ENCODE data around the gene RBCK1.
"Not testable (repeated sequence)": the region's sequence is repeated elsewhere in the genome, so short reads cannot be mapped to it uniquely, and the experiment has no call there.

Gene RBCK1

DNA sequence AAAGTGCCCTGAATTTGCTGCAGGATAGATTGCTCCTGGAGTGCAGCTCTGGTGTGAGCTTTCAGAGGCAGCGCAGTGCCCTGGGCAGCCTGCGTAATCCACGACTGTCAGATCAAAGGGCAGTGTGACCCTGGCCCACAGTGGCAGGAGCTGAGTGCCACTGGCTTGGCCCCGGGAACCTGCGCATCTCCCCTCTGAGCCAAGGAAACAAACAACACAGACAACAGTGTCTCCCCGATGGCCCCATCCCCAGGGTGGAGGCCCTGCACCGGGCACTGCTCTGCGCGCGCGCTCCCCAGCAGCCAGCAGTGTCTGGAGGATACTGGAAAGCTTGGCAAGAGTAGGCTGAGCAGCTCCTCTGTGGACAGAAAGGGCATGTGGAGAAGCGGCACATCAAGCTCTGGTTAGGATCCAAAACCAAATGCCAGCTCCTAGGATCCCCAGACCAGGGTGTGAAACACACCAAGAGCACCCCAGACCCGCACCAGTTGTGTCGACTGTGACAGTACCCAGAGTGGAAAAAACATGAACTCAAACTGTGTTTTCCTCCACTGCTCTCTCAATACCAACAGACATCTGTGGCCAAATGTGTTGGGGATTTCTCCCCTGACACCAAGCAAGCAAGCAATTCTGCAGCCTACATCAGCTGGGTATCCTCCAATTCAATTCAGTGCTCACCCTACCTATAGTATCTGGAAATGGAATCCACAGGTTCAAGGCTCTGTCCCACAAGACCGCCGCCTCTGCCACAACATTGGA is 26.7 kb downstream of the RBCK1 start:
- no peak for DNase-seq (ENCODE audit: low read depth in 2 of 2, low spot score in 1 of 2)

- DNase-seq (ENCODE audit: low read depth in 2 of 2, low spot score in 1 of 2): no peak
These were observed 27.5 kb downstream of the RBCK1 start for GRCh38 chr20:435558-435957.

DNA sequence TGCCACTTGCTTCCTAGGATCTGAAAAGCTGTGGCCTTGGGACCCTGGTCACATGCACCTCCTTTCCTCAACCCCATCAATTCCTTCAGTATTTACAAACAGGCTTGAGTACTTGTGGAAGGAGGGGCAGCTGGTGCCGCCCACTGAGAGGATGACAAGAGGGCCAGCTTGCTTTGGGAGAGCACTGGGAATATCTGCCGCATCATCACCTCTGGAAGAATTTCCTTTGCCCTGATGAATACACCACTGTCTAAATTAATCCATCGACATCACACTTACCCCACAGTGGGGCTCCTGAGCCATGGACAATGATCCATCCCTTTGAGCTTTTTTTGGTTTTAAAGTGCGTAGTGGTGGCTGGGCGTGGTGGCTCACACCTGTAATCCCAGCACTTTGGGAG is 28.4 kb downstream of the RBCK1 start:
- DNase-seq (ENCODE audit: low read depth in 2 of 2, low spot score in 1 of 2): no peak

GRCh38 chr20:437787-438486 is 29.8 kb downstream of the RBCK1 start:
- DNase-seq (ENCODE audit: low read depth in 2 of 2, low spot score in 1 of 2): no peak

DNA sequence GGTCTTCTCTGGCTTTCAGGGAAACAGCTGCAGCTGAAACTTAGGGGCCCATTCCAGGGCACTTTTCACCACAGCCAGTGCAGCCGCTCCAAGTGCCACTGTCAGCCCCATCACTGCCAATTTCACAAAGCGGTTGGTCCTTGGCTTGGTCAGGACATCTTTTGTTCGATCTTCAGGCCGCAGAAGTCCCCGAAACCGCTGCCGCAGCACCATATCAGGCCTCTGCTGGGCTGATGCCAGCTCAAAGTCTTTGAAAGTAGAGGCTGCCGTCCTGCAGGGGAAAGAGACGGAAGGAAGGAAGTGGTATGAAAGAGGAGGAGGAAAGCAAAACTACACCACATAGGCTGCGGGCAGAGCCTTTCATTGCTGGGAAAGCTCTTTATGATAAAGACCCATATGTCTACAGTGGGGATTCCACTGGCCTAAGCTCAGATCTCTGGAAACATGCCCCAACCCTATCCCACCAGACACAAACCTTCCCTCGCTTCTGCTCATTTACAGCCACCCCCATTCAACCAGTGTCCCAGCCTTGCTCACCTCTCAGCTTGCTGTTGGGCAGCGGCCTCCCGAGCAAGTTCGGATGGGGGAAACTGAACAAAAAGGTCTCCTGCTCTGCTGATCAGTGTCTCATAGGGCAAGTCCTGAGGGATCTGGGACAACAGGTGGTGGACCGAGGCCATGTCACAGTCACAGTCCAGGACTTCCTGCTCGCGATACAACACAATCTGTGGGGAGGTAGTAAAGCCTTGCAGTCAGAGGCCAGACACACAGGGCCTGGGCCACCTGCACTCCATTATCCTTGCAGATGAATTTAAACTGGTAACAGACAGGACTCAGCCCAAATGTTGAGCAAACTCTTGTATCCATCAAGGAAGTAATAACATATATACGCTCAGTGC is 30.7 kb downstream of the RBCK1 start:
- peak in 1 of 2 donors; percentile 40 for DNase-seq (ENCODE audit: low read depth in 2 of 2, low spot score in 1 of 2)

GRCh38 chr20:440148-440547 is 32.0 kb downstream of the RBCK1 start:
- DNase-seq (ENCODE audit: low read depth in 2 of 2, low spot score in 1 of 2): no peak

DNA sequence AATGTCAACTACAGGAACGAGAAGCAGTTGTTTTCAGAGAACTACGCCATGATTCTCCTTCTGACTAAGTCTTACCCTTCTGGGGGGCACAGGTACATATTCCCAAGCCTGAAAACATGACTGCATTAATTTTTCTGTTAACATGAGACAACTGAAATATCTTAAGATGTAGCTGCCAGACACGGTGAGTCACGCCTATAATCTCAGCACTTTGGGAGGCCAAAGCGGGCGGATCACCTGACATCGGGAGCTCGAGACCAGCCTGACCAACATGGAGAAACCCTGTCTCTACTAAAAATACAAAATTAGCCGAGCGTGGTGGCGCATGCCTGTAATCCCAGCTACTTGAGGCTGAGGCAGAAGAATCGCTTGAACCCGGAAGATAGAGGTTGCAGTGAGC is 32.5 kb downstream of the RBCK1 start:
- no peak for DNase-seq (ENCODE audit: low read depth in 2 of 2, low spot score in 1 of 2)

DNA sequence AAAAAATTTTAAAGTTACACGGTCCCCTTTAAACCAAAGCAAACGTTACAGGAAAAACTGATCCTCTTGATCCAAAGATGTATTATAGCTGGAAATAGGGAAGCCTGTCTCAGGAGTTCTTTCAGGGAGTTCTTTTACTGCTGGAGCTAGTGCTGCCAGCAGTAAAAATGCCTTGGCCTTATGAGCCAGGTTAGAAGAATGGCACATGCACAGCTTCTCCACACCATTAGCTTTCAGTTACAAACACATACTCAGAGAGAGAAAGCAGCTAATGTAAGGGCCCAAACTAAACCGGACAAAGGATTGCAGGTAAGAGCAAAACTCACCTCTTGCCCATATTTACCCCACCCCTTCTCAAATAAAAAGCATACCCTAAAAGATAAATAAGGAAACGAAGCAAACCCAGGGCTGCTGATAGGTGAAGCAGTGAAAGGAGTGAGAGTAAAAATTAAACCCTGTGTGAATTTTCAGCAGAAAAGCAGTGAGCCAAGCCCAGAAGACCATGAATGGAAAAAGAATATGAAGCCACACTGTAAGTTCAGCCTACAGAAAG is 35.2 kb downstream of the RBCK1 start:
- DNase-seq (ENCODE audit: low read depth in 2 of 2, low spot score in 1 of 2): no peak

- no peak for DNase-seq (ENCODE audit: low read depth in 2 of 2, low spot score in 1 of 2)
These were observed 36.0 kb downstream of the RBCK1 start for GRCh38 chr20:444117-444516.

GRCh38 chr20:444862-445426 is 36.8 kb downstream of the RBCK1 start:
- no peak for DNase-seq (ENCODE audit: low read depth in 2 of 2, low spot score in 1 of 2)

DNA sequence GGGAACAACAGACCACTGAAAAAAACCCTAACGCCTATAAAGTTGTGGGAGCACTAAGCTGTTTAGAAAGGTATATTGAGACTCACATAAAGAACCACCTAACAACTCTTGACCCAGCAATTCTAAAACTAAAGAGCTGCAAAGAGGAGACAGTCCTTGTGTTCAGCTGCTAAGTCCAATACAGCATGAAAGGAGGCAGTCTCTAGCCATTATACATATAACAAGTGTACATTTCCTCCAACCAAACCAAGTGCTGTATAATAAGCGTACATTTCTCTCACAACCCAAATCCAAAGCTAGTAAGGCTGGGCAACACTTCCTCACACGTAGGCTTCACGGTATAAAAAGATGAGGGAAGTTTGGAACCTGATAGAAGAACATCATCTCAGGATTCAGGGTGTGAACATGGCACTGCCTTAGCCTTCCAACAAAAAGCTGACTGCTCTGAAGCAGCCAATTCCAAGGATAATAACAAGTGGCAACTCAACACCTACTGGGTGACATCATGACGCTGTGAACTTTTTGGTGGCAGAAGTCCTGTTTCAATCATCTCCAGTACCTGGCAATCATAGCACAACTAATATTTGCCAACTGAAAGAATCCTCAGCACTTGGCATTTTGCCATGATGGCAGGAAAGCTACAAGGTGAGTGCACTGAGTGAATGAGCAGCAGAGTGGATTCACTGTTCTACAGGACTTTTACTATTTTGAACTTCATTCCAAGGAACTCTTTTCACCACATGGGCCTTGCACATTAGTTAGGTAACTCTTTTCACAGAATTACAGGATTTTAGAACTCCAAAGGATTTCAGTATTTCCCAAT is 37.6 kb downstream of the RBCK1 start:
- no peak for DNase-seq (ENCODE audit: low read depth in 2 of 2, low spot score in 1 of 2)

DNA sequence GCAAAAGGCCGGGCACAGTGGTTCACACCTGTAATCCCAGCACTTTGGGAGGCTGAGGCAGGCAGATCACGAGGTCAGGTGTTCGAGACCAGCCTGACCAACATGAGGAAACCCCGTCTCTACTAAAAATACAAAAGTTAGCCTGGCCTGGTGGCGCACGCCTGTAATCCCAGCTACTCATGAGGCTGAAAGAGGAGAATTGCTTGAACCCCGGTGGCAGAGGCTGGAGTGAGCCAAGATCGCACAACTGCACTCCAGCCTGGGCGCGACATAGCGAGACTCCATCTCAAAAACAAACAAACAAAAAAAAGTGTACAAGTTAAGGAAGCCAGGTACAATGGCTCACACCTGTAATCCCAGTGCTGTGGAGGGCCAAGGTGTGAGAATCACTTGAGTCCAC is 43.9 kb downstream of the RBCK1 start:
- not testable (repeated sequence) for DNase-seq (ENCODE audit: low read depth in 2 of 2, low spot score in 1 of 2)

GRCh38 chr20:454951-455350 is 46.9 kb downstream of the RBCK1 start:
- no peak for DNase-seq (ENCODE audit: low read depth in 2 of 2, low spot score in 1 of 2)

- no peak for DNase-seq (ENCODE audit: low read depth in 2 of 2, low spot score in 1 of 2)
These were observed 50.7 kb downstream of the RBCK1 start for GRCh38 chr20:458776-459175.

- no peak for DNase-seq (ENCODE audit: low read depth in 2 of 2, low spot score in 1 of 2)
These were observed 52.1 kb downstream of the RBCK1 start for GRCh38 chr20:460180-460579.

GRCh38 chr20:460707-461106 is 52.6 kb downstream of the RBCK1 start:
- DNase-seq (ENCODE audit: low read depth in 2 of 2, low spot score in 1 of 2): no peak

DNA sequence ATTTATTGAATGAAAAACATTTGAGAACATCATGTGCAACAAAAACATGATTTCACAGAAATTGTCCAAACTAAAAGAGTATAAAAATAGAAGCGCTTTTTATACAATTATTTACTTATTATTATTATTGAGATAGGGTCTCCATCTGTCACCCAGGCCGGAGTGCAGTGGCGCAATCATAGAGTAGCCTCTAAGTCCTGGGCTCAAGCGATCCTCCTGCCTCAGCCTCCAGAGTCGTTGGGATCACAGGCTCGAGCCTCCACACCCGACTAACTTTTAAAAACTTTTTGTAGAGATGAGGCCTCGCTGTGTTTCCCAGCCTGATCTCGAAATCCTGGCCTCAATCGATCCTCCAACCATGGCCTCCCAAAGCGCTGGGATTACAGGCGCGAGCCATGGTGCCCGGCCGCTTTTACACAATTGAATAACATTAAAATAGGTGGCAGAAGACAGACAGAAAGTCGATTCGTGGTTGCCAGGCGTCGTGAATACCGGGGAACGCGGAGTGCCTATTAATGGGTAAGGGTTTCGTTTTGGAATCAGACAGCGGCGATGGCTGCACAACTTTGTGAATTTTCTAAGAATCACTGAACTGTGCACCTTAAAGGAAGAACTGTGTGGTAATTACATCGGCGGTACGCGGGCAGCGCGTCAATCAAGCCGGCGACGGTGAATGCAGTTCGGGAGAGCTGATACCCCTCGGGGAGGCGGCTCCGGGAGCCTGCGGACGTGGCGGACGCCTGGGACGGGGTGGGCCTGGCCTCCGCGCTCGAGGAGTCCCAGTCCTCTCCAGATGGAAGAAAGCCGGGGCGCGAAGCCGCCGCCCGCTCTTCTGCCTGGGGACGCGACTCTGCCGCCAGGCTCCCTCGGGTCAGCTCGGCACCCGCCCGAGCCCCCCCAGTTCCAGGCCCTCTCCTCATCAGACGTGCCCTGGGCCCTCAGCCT is 53.4 kb downstream of the RBCK1 start:
- no peak for DNase-seq (ENCODE audit: low read depth in 2 of 2, low spot score in 1 of 2)

- peak; percentile 53 to 72 for DNase-seq (ENCODE audit: low read depth in 2 of 2, low spot score in 1 of 2)
These were observed 54.3 kb downstream of the RBCK1 start, which contains the start of gene TBC1D20 for GRCh38 chr20:462199-462991. Gene TBC1D20 (minus strand): TSS chr20:462533. CDS start chr20:462405, 128 bp downstream.
